Smooth muscle cell (in vitro differentiated cells): Measurements from ENCODE around the gene MMAB. TPM values are rescaled to one million over a fixed set of nuclear protein-coding genes. Genes with fewer than 3 reads are reported as not detected.

Experiments
- DNase-seq: peaks from one replicate; lab custom pipeline; 2025; ENCODE audit not compliant: unreplicated experiment; lab: John Stamatoyannopoulos, UW
- H2AFZ ChIP-seq: fragments of 200-600 bp; sonication (generic); 2 replicates; pipeline ENCODE4 v1.6.0; 2016; ENCODE audit warnings: antibody characterized with exemption, low read depth, mild to moderate bottlenecking
- H3F3A ChIP-seq: fragments of 200-600 bp; sonication (generic); 2 replicates; pipeline ENCODE4 v1.6.0; 2017; ENCODE audit warnings: antibody characterized with exemption, low read depth
- H3K27ac ChIP-seq: fragments of 200-600 bp; sonication (generic); 2 replicates; pipeline ENCODE4 v1.5.1; 2016; ENCODE audit warnings: low read depth, mild to moderate bottlenecking
- H3K27me3 ChIP-seq: fragments of 200-600 bp; sonication (generic); 2 replicates; pipeline ENCODE4 v1.6.1; 2016; ENCODE audit warnings: low read depth, mild to moderate bottlenecking
- H3K36me3 ChIP-seq: fragments of 200-600 bp; sonication (generic); 2 replicates; pipeline ENCODE4 v1.5.1; 2016; ENCODE audit warnings: low read depth
- H3K4me1 ChIP-seq: fragments of 200-600 bp; sonication (generic); 2 replicates; pipeline ENCODE4 v1.5.1; 2016; ENCODE audit warnings: low read depth
- H3K4me2 ChIP-seq: fragments of 200-600 bp; sonication (generic); 2 replicates; pipeline ENCODE4 v1.6.0; 2016; ENCODE audit warnings: mild to moderate bottlenecking
- H3K4me3 ChIP-seq: fragments of 200-600 bp; sonication (generic); 2 replicates; pipeline ENCODE4 v1.5.1; 2016; ENCODE audit warnings: mild to moderate bottlenecking
- H3K79me2 ChIP-seq: fragments of 200-600 bp; sonication (generic); 2 replicates; pipeline ENCODE4 v1.6.0; 2016; ENCODE audit warnings: low read depth, mild to moderate bottlenecking
- H3K9ac ChIP-seq: fragments of 200-600 bp; sonication (generic); 2 replicates; pipeline ENCODE4 v1.6.0; 2016; ENCODE audit warnings: low read depth
- H3K9me3 ChIP-seq: fragments of 200-600 bp; sonication (generic); replicated peaks from 2 replicates; pipeline ENCODE4 v1.5.1; 2016; ENCODE audit warnings: low read depth
- H4K20me1 ChIP-seq: fragments of 200-600 bp; sonication (generic); 2 replicates; pipeline ENCODE4 v1.6.0; 2016; ENCODE audit warnings: low read depth
- WGBS: methylation state at CpG from one replicate; pipeline ENCODE4 v1.1.7; 2016; ENCODE audit warnings: low lambda C conversion rate; 5-methylcytosine and 5-hydroxymethylcytosine counted together
- polyA plus RNA-seq: library from polyadenylated mRNA; unstranded; fragments of >200 nt; fragmentation: Nextera tagmentation; extraction: Ambion mirVana; gene quantifications from 2 replicates; pipeline ENCODE4 v1.2.1, GENCODE V29; 2016
- total RNA-seq: library from RNA; depleted of rRNA; stranded (reverse); fragments of >200 nt; gene quantifications from 2 replicates; pipeline ENCODE4 v1.2.3, GENCODE V29; 2014
- TF ChIP-seq, protein P1 (sequence below): fragments of 200-600 bp; sonication (generic); IDR thresholded peaks from 2 replicates; pipeline ENCODE4 v1.5.1; 2017; ENCODE audit warnings: borderline replicate concordance, mild to moderate bottlenecking, antibody characterized with exemption; ENCODE audit not compliant: insufficient read depth, poor library complexity, severe bottlenecking

MMAB gene
- total and polyA plus RNA-seq, 2 experiments from 2014 or later: 20.2 to 51.7 TPM

DNA sequence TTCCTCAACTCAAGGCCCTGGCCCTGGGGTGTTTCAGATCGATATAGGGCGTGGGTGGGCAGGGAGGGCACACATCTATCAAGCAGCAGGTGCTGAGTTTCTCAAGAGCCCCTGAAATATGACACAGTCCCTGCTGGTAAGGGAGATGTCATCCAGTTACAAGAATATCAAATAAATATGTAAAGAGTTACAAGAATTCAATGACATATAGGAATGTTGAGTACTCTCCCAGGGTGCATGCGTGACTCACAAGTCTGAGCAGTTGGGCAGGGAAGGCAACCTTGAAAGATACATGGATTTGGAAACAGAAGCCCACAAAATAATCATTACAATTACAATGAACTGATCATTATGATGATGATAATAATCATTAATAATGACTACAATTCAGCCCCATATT, 35.5 kb upstream of the MMAB start:
- H4K20me1 ChIP-seq: no peaks in the 10 kb centered on the region
- no peak for DNase-seq
- no peaks in the 10 kb centered on the region for H3K79me2 ChIP-seq
- no peak overlapping the region for H3K9ac ChIP-seq
- H3K4me1 ChIP-seq: peaks cover 30% of the 10 kb centered on the region
- H3K27ac ChIP-seq: no peak overlapping the region
- no peaks in the 10 kb centered on the region for H3K27me3 ChIP-seq
- no peak overlapping the region for H3K4me2 ChIP-seq
- WGBS: 93% methylated on average over 3 of the region's 3 CpGs
- no peaks in the 10 kb centered on the region for H3K9me3 ChIP-seq
- H3K4me3 ChIP-seq: no peak overlapping the region
- H3K36me3 ChIP-seq: no peaks in the 10 kb centered on the region
- H3F3A ChIP-seq: no peaks in the 10 kb centered on the region
- TF ChIP-seq, protein P1, sequence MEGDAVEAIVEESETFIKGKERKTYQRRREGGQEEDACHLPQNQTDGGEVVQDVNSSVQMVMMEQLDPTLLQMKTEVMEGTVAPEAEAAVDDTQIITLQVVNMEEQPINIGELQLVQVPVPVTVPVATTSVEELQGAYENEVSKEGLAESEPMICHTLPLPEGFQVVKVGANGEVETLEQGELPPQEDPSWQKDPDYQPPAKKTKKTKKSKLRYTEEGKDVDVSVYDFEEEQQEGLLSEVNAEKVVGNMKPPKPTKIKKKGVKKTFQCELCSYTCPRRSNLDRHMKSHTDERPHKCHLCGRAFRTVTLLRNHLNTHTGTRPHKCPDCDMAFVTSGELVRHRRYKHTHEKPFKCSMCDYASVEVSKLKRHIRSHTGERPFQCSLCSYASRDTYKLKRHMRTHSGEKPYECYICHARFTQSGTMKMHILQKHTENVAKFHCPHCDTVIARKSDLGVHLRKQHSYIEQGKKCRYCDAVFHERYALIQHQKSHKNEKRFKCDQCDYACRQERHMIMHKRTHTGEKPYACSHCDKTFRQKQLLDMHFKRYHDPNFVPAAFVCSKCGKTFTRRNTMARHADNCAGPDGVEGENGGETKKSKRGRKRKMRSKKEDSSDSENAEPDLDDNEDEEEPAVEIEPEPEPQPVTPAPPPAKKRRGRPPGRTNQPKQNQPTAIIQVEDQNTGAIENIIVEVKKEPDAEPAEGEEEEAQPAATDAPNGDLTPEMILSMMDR: no peak
- H2AFZ ChIP-seq: no peak overlapping the region

DNA sequence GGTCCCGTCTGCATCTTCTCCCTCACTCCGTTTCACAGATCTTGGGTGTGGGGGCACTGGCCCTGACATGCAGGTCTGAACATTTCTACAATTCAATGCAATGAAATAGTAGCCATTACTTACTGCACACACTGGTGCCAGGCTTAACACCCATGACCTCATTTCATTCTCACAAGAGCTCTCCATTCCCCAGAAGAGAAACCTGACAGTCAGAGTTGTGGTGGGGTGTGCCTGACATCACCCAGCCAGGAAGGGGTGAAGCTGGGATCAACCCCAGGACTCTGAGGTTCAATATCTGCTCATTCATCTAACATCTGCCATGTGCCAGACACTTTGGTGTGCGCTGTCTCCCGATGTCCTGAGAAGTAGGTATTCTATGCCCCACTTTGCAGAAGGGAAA, 35.0 kb upstream of the MMAB start:
- whole genome bisulfite sequencing: 81% methylated on average over 4 of the region's 4 CpGs
- Histone ChIP-seq H3K27ac (no peak overlapping the region), H3K27me3 (no peaks in the 10 kb centered on the region), H3K9me3 (no peaks in the 10 kb centered on the region), H3K4me3 (no peak overlapping the region), H3F3A (no peaks in the 10 kb centered on the region), H3K79me2 (no peaks in the 10 kb centered on the region), H3K4me2 (no peak overlapping the region), H3K4me1 (peaks cover 24% of the 10 kb centered on the region), H3K9ac (no peak overlapping the region), H2AFZ (no peak overlapping the region), H3K36me3 (no peaks in the 10 kb centered on the region), H4K20me1 (no peaks in the 10 kb centered on the region)
- TF ChIP-seq, protein P1: no peak
- DNase-seq: no peak

DNA sequence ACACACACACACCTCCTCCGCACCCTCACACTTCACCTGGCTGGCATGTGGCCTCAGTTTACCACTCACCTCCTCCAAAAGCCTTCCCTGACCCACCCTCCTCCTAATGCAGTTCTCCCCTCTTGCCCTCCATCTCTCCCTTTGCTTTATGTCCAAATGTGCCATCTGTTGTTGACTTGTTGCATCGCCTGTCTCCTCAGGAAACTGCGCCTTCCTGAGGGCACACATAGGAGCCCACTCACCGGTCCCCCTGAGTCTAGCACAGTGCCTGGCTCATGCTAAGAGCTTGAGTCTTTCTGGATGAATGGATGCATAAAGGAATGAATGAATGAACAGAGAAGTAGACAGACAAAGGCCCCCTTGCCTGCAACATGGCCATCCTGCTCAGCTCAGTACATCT, 34.3 kb upstream of the MMAB start:
- Histone ChIP-seq H2AFZ (no peak overlapping the region), H3K9me3 (no peaks in the 10 kb centered on the region), H3K4me2 (no peak overlapping the region), H3K27me3 (no peaks in the 10 kb centered on the region), H3F3A (no peaks in the 10 kb centered on the region), H3K9ac (no peak overlapping the region), H3K36me3 (no peaks in the 10 kb centered on the region), H3K4me1 (peaks cover 23% of the 10 kb centered on the region), H3K4me3 (no peak overlapping the region), H3K27ac (no peak overlapping the region), H3K79me2 (no peaks in the 10 kb centered on the region), H4K20me1 (no peaks in the 10 kb centered on the region)
- WGBS: 97% methylated on average over 3 of the region's 4 CpGs
- TF ChIP-seq, protein P1: no peak
- DNase-seq: no peak

DNA sequence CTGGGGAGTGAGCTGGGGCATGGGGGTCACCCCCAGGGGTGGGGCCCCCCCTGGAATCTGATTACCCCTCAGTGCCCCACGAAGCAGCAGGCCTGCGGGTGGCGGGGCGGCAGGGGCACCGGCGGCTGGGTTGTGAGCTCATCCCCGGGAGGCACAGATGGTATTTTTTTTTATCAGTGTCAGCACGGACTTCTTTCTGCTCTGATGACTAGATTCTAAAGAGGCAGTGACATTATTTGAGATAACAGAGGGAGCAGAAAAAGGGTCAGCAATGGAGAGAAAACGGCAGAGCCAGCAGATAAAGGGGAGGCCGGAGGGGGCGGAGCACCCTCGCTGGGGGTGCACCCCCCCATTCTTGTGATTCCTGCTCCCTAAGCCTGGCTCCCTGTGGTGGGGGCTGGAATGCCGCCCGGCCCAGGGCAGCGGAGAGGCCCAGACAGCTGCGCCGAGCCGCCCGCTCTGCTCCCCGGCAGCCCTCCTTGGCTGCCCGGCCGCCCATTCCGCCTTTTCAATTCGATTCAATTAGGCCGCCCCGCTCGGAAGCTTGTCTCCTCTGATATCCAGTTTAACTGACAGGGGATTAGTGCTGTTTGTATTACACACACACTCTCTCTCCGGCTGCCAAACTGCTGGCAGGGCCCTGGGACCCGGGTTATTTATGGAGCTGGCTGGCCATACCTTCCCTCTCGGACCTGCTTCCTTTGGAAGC, 33.2 kb upstream of the MMAB start:
- TF ChIP-seq, protein P1: no peak
- peaks cover 23% of the 10 kb centered on the region for H3K4me1 ChIP-seq
- 33% methylated on average over 26 of the region's 30 CpGs for WGBS
- no peak overlapping the region for H2AFZ ChIP-seq
- no peak overlapping the region for H3K27ac ChIP-seq
- H3K9me3 ChIP-seq: no peaks in the 10 kb centered on the region
- H3K27me3 ChIP-seq: no peaks in the 10 kb centered on the region
- H4K20me1 ChIP-seq: no peaks in the 10 kb centered on the region
- no peak overlapping the region for H3K4me3 ChIP-seq
- H3K4me2 ChIP-seq: peak overlapping the region; percentile 79
- H3K79me2 ChIP-seq: no peaks in the 10 kb centered on the region
- H3K36me3 ChIP-seq: no peaks in the 10 kb centered on the region
- H3F3A ChIP-seq: no peaks in the 10 kb centered on the region
- H3K9ac ChIP-seq: no peak overlapping the region
- DNase-seq: peak; percentile 19
